GM18868 (cell line): ENCODE results near the gene SPDYE2.
"Not testable (repeated sequence)": the region's sequence is repeated elsewhere in the genome, so short reads cannot be mapped to it uniquely, and the experiment has no call there.

Experiments used
- ATAC-seq: cut with Tn5 transposase; IDR thresholded peaks from one replicate; pipeline ENCODE4 v1.9.1; 2021; ENCODE audit warnings: mild to moderate bottlenecking, moderate library complexity; ENCODE audit not compliant: unreplicated experiment

Gene SPDYE2

DNA sequence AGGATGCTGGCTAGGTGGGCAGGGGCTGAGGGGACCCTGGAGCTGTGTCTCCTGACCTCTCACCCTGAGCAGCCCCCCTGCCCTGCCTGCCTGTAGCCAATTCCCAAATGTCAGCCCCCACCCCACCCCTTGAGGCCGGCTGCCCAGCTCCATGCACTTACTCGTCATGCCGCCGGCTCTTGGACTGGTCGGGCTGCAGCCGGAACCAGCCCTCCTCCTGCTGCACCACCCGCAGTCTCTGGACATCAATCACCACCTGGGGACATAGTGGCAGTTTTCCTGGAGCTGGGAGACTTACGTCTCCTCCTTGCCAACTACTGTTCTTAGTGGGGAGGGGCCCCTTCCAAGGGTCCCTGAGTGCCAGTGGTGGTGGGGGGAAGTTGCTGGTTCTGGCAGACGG lies 48.7 kb downstream of the SPDYE2 start:
- ATAC-seq: not testable (repeated sequence)

DNA sequence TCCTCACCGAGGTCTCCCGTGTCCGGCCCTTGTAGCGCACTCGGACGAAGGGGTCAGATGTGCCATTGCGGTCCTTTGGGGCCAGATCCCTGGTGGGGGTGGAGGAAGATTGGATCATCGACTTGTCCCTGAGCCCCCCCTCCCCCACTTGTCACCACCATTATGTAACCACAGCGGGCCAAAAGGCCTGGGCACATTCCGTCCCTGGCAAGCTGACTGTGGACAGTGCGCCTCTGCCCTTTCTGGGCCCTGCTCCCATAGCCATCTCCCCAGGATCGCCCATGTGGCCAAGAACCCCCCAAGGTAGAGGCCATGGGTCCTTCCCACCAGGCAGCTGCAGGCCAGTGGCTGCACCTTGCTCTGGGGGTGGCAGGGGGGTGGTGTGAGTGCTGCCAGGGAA lies 51.3 kb downstream of the SPDYE2 start:
- not testable (repeated sequence) for ATAC-seq

DNA sequence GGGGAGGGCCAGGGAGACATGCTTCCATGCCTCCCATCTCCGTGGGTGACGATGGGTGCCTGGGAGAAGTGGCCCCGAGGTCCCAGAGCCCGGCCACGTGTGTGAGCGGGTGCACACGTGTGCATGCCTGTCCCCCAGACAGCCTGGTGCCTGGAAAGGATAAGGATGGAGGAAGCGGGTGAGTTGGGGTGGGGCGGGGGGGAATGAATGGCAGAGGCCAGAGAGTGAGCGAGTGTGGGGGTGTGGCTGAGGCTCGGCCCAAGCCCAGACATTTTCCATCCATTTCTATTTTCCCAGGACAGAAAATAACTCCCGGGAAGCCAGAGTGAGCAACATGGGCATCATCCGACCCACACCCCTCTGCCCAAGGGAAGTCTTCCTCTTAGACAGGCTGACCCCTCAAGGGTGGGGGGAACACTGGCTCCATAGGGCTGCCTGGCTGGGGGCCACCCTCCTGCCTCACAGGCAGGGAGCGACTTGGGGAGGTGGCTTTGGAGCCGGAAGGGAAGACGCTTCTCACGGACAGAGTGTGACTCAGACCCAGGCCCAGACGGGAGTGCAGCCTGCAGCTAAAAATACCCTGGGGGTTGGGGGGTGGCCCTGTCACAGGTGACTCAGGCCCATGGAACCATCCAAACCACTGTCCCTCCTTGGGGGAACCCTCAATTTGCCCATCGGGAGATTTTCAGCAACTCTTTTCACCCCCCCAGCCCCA lies 53.6 kb downstream of the SPDYE2 start:
- ATAC-seq: not testable (repeated sequence)

DNA sequence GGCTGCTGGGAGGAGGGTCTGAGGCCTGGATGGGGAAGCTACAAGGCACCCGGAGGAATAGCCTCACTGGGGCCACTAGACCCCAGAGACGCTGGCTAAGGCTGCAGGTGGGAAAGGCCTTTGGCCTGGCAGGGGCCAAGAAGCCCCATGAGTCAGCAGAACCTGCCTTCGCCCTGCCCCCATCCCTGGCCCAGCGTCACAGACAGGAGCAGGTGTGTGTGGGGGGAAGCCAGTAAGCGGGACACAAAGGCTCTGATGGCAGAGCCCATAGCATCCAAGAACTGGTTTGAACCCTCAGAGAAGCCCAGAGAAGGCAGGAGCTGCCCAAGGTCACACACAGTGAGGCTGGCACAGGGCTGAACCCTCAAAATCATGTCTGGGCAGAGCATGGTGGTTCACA lies 55.8 kb downstream of the SPDYE2 start:
- ATAC-seq: not testable (repeated sequence)

DNA sequence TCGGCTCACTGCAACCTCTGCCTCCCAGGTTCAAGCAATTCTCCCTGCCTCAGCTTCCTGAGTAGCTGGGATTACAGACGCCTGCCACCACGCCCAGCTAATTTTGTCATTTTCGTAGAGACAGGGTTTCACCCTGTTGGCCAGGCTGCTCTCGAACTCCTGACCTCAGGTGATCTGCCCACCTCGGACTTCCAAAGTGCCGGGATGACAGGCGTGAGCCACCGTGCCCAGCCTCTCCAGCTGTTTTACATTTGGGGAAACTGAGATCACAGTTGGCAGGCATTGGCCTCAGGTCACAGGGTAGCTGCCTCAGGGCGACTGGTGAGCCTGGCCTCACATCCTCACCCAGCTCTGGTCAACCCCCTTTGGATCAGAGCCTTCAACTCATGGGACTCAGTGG lies 58.7 kb downstream of the SPDYE2 start:
- not testable (repeated sequence) for ATAC-seq

DNA sequence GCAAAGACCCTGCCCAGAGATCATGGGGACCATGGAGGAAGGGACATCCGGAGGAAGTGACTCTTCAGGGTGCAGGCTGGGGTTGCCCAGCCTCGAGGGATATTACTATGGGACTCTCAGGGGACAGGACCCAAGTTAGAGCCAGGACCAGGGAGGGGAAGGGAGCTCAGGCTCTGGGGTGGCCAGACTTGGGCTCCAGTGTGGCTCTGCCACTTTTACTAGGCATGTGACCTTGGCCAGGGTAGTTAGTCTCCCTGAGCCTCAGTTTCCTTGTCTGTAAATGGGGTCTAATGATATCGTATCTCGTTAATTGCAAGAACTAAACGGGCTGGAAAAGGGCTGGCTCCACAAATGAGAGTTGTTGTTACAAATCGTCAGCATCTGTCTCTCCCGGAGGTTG lies 59.4 kb downstream of the SPDYE2 start:
- ATAC-seq: not testable (repeated sequence)

DNA sequence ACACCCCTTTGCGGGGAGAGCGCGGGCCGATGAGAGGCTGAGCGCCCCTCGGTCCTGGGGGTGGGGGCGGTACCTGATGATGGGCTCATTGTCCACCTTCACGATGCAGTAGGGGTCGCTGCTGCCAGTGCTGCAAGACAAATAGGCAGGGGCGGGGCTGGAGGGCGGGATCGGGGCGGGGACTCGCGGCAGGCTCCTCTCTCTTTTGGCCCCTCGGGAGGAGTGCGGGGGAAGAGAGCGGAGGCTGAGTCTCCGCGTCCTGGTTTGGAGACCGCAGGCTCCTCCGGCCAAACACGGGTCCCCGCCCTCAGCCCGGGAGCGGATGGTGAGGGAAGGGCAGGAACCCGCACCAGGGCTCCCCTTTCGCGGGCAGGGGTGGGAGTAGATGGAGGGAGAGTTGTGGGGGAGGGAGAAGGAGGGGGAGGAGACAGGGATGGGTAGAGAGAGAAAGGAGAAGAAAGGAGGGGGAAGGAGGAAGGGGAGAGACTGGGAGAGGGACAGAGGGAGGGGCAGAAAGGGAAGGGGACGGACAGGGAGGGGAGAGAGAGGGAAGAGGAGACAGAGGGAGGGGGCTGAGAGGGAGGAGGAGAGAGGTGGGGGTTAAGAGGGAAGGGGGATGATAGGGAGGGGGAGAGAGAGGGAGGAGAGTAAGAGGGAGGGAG lies 60.1 kb downstream of the SPDYE2 start:
- peak; percentile 50 for ATAC-seq

DNA sequence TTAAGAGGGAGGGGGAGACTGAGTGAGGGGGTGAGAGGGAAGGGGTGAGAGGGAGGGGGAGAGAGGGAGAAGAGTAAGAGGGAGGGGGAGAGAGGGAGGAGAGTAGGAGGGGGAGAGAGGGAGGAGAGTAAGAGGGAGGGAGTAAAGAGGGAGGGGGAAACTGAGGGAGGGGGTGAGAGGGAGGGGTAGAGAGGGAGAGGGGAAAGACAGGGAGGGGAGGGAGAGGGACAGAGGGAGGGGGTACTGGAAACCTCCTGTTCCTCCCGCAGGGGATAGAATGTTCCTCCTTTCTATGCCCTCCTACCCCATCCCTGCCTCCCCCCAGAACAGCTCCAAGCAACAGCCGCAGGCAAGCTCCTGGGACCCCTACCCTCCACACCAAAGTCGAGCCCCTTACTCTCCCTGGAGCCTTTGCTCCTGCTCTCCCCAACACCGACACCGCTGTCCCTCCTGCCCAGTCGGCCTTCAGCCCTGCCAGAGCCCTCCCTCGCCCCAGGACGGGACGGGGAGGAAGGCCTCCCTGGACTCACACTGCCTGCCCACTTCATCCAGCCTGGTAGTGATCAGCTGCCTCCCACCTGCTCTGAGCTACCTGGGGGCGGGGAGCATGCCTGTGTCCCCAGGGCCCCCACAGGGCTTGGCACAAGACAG lies 60.8 kb downstream of the SPDYE2 start:
- not testable (repeated sequence) for ATAC-seq
